Coronary artery (tissue), 2 donors: ENCODE measurements around the gene MAP3K14.
"Not testable (repeated sequence)": the region's sequence is repeated elsewhere in the genome, so short reads cannot be mapped to it uniquely, and the experiment has no call there.

Experiments
- DNase-seq: peaks from one replicate; pipeline ENCODE4 v3.0.0-alpha.2; 2017; ENCODE audit warnings: low spot score
- H3K27ac ChIP-seq, 2 donors: fragments of 200-600 bp; sonication (generic); one replicate each; pipeline ENCODE4 v1.5.1; 2016 to 2019
- H3K4me3 ChIP-seq: fragments of 200-600 bp; sonication (generic); 2 replicates; pipeline ENCODE4 v1.5.1; 2016; ENCODE audit warnings: mild to moderate bottlenecking, moderate library complexity
- CTCF ChIP-seq: fragments of 200-600 bp; sonication (generic); IDR thresholded peaks from one replicate; pipeline ENCODE4 v1.5.1; 2019; ENCODE audit warnings: antibody characterized with exemption

MAP3K14 gene

GRCh38 chr17:45256114-45256966, 60.5 kb downstream of the MAP3K14 start:
- TF ChIP-seq CTCF, result no peak
- DNase-seq, result no peak
- H3K4me3 ChIP-seq, result no peak overlapping the region
- no peak overlapping the region for H3K27ac ChIP-seq

- Histone ChIP-seq H3K27ac (no peak overlapping the region), H3K4me3 (no peak overlapping the region)
- TF ChIP-seq CTCF, result no peak
- no peak for DNase-seq
These were observed 61.5 kb downstream of the MAP3K14 start for GRCh38 chr17:45255358-45255757.

- DNase-seq, result no peak
- no peak for TF ChIP-seq CTCF
- Histone ChIP-seq H3K4me3 (no peak overlapping the region), H3K27ac (no peak overlapping the region)
These were observed 62.9 kb downstream of the MAP3K14 start for GRCh38 chr17:45253879-45254278.

- DNase-seq, H3K27ac ChIP-seq, H3K4me3 ChIP-seq: not testable (repeated sequence)
These were observed 63.6 kb downstream of the MAP3K14 start for GRCh38 chr17:45253237-45253636.

- no peak overlapping the region for H3K27ac ChIP-seq
- DNase-seq, result no peak
- no peak for TF ChIP-seq CTCF
- no peak overlapping the region for H3K4me3 ChIP-seq
These were observed 64.9 kb downstream of the MAP3K14 start for GRCh38 chr17:45251931-45252330.

GRCh38 chr17:45248132-45248957, 68.5 kb downstream of the MAP3K14 start:
- peak overlapping the region in 1 of 2 donors; percentile 32 for H3K27ac ChIP-seq
- TF ChIP-seq CTCF, result no peak
- DNase-seq, result no peak

GRCh38 chr17:45247429-45248131, 69.2 kb downstream of the MAP3K14 start:
- no peak for TF ChIP-seq CTCF
- H3K27ac ChIP-seq, result peak overlapping the region in 1 of 2 donors; percentile 32

More at GRCh38 chr17:45248132-45248957, 68.5 kb downstream of the MAP3K14 start:
- H3K4me3 ChIP-seq, result peak overlapping the region; percentile 73

More at GRCh38 chr17:45247429-45248131, 69.2 kb downstream of the MAP3K14 start:
- peak overlapping the region; percentile 73 for H3K4me3 ChIP-seq
- peak; percentile 85 for DNase-seq
